ENCODE results near the gene CFAP43.
"Not testable (repeated sequence)": the region's sequence is repeated elsewhere in the genome, so short reads cannot be mapped to it uniquely, and the experiment has no call there.

Gene CFAP43

DNA sequence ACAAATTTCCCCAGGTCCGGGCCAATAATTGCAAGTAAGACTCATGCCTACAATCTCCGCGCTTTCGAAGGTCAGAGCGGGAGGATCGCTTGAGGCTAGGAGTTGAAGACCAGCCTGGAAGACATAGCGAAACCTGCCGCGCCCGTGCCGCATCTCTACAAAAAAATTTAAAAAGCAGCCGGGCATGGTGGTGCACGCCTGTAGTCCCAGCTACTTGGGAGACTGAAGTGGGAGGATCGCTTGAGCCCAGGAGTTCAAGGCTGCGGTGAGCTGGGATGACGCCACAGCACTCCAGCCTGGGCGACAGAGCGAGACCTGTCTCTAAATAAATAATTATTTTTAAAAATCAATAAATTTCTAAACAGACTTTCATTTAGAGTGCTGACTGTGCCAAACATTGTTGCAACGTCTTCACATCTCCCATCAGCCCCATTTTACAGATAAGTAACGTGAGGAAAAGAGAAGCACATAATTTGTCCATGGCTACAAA lies 494 bp upstream of the CFAP43 start:
- DNase-seq (ENCODE audit: low read depth in 2 of 2): no peak

DNA sequence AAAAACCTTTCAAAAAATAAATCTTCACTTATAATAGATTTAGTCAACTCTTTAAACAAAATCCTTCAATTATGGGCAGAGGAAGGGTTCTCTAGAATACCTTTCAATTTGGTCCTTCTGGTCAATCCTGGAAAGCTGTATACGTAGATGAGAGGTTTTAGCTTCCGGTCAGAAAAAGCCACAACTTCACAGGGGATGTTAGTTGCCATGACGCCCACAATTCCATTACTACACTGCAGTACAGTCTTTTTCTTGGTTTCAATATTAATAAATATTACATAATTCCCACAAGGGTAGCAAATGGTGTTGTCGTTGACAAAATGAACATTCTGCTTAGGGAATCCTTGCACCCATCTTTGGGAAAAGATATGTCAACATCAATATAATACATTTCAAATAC lies 1.7 kb downstream of the CFAP43 start:
- DNase-seq (ENCODE audit: low read depth in 2 of 2): no peak

DNA sequence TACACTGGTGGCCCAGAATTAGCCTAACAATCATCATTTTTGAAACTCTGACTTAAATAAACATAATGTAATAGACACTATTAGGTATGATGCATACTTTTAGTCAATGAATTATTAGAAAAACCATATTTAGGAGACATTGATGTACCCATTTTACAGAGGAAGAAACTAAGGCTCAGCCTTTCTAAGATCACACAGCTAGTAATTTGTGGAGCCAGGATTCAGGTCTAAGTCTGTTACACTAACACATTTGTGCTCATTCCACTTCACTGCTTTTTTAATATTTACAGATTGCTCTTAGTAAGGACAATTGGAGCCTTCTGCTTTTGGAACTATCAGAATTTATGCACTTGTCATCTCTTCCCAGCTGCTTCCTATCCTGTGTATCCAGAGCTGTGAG lies 8.9 kb downstream of the CFAP43 start:
- no peak for DNase-seq (ENCODE audit: low read depth in 2 of 2)

DNA sequence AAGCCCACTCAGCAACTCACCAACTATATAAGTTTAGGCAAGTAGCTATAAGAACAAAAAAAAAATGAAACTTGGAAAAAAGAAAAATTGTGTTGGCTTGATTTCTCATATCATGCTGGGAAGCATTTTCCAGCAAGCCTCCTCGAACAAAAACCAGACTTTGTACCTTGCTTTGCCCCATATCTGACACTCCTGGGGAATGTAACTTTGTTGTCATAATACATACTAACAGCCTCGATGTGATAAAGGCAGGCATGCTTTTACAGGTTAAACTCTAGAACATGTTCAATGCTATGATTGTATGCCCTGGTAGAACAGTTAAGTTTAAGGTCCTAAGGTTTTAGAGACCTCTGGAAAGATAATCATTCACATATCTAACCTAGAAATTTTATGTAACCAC lies 11.6 kb downstream of the CFAP43 start:
- DNase-seq (ENCODE audit: low read depth in 2 of 2): no peak

DNA sequence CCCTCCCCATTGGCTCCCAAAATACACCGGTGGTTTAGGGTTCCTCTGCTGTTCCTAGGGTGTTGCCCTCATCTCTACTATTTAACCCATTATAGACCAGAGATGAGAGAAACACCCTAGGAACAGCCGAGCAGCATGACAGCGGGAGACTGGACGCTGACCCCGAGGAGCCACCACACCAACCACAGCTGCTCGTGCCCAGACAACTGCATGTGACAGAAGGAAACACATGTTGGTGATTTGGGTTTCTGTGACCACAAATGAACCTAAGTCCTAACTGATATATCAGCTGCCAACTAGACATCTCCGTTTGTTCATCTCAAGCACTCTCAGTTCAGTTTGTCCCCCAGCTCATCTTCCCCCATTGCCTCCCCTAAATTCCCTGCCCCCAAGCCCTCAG lies 13.4 kb downstream of the CFAP43 start:
- no peak for DNase-seq (ENCODE audit: low read depth in 2 of 2)

DNA sequence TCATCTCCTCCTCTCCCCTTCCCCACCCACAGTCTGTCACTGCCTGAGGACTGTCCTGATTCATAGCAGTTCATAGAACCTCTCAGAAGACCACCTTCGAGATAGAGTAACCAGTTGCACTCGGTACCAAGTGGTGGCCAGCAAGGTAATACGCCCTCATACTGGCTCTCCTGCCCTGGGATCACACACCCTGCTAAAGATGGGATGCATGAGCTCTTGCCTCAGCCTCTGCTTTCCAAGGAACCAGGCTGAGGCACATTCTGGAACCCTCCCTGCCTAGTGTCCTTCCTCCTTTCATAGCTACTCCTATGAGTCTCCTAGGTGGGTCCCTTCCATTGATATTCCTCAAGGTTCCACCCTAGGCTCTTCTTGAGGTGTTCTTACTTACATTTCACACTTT lies 15.5 kb downstream of the CFAP43 start:
- DNase-seq (ENCODE audit: low read depth in 2 of 2): no peak

DNA sequence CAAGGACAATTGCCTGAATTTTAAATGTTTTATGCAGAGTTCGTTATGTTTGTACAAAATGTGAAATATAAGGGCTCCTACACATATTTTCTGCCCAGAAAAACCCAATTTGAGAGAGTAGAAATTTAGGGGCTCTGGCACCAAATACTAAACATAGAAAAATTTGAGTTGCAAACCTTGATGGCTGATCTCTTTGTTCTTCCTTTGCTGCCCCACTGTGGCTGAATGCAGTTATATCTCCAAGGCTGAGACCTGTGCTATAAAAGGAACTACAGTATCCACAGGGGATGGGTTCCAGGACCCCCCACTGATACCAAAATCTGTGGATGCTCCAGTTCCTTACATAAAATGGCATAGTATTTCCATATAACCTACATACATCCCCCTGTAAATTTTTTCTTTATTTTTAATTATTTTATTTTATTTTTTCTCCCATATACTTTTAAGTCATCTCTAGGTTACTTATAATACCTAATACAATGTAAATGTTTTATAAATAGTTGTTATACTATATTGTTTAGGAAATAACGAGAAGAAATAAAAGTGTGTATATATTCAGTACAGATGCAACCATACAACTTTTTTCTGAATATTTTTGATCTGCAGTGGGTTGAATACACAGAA lies 22.5 kb downstream of the CFAP43 start:
- DNase-seq (ENCODE audit: low read depth in 2 of 2): no peak

DNA sequence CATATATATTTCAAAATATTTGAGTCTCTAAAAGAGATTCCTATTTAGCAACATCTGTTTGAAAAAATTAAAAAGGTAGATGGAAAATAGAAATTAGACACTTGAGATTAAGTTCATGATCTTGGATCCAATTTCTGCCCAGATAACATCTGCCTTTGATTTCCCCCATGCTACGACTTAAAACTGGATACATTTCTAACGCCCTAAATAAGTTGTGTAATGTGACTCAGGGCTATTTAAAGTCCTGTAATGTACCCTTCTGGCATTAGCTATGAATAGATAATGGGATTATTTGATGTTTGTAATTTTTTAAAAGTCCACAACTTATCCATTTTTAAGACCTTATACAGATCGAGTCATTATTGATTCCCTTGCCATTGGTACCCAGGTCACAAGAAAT lies 23.4 kb downstream of the CFAP43 start:
- DNase-seq (ENCODE audit: low read depth in 2 of 2): no peak

DNA sequence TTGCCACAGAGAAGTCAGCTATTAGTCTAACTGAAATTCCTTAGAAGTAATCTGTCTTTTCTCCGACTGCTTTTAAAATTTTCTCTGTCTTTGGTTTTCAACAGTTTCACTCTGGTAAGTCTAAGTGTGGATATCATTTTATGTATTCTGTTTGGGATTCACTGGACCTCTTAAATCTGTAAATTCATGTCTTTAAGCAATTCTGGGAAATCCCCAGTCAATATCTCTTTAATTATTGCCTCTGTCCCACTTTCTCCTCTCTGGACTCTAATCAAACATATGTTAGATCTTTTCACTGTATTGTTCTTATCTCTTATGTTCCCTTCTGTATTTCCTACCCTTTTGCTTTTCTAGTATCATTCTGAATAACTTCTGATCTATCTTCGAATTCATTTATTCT lies 29.9 kb downstream of the CFAP43 start:
- DNase-seq (ENCODE audit: low read depth in 2 of 2): no peak

DNA sequence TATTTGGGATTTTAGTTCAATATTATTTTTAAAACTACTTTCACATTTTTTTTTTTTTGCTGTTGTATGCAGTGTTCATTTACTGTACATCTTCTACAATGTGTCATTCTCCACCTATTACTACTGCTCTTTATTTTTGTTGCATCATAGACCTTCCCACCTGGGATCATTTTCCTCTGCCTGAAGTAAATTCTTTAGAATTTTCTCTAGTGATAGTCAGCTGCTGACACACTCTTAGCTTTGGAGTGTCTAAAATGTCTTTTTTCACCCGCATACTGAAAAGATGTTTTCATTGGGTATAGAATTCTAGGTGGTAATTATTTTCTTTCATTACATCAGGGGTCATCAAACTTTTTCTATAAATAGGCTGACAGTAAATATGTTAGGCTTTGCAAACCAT lies 30.5 kb downstream of the CFAP43 start:
- DNase-seq (ENCODE audit: low read depth in 2 of 2): no peak

DNA sequence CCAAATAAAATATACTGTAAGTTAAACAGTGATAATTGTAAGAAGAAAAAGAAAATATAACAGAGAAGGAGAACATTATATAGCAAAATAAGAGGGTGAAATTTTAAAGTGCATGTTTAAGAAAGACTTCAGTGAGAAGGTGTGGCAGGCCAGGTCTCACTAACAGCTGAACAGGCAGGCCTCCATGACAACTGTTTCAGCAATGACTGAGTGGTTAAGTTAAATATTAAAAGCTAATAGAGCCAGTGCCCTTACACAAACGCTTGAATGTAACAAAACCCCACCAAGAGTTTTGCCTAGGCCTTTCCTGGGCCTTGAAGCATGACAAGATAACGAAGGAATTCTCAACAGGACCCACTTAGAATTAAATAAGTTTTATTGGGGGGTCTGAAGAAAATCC lies 32.6 kb downstream of the CFAP43 start:
- DNase-seq (ENCODE audit: low read depth in 2 of 2): no peak

DNA sequence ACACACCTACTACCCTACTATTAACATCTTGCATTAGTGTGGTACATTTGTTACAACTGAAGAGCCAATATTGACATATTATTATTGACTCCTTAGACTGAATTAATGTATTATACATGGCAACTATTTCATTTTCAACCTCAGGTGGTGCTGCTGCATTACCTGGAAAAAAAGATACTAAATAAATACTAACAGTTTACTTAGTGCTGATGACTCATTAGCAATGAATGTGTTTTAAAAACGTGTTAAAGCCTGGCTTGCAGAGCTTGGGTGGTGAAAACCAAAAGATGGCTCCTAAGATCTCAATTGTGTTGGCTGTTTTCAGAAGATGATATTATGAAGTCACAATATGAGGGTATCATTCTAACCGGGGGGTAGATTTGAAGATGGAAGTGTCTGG lies 34.8 kb downstream of the CFAP43 start:
- DNase-seq (ENCODE audit: low read depth in 2 of 2): no peak

DNA sequence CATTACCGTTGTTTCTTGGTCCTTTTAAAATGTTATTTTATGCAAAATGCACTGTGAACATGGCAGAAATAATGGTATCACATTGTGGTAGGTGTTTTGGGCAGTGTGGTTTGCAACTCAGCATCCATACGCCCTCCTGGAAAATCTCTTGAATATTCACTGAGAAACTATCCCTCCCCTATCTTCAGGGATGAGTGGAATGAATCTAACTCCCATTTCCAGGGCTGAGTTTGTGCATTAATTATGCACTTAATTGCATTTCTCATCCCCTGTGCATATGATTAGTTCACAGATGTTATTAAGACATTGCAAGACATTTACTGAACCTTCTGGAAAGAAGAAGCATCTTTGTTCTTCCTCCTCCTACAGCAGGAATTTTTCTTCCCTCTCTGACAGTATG lies 36.5 kb downstream of the CFAP43 start:
- DNase-seq (ENCODE audit: low read depth in 2 of 2): no peak

DNA sequence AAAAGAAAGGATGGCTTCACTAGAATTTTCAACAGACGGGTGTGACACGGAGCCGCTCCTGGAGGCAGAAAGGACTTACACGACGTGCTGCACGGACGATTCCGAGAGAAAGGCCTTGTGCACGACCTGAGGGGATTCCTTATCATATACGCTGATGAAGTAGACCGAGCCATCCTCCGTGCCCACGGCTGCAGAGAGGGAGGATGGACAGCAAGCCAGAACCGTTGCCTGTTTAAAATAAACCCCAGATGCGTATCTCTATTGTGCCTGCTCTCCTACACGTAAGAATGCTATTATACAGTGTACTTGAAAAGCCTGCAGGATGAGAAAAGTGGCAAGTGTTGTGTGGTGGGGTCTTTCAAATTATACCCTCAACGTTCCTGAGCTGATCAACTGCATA lies 38.4 kb downstream of the CFAP43 start:
- no peak for DNase-seq (ENCODE audit: low read depth in 2 of 2)

DNA sequence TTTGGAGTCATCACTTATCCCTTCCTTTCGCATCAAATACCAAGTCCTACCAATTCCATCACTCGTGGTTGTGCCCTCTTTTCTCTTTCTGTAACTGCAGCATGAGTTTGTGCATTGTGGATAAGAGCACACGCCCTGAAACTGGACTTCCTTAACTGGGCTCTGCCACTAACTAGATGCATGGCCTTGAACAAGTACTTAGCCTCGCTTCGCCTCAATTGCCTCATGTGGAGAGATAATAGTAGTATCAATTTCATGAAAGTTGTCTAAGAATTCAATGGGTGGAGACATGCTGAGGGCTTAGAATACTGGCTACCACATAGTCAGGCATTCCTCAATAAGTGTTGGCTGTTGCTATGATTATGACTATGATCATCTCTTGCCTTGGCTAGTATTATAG lies 41.5 kb downstream of the CFAP43 start:
- DNase-seq (ENCODE audit: low read depth in 2 of 2): no peak

DNA sequence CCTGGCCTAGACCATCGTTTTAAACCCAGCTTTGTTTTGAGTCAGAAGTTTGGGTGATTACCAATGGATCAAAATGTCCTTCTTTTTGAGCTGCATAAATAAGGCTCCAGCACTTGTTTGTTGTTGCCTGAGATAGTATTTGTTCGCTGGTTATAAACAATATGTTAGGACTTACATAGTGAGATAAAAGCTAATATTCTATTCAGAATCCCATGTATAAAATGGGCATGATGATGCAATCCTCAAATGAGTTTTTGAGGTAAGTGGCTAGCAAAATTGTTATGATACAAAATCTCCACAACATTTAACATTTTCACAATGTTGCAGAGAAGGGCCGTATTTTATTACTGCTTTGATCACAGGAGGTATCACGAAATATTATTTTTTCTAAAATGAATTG lies 48.5 kb downstream of the CFAP43 start:
- no peak for DNase-seq (ENCODE audit: low read depth in 2 of 2)

DNA sequence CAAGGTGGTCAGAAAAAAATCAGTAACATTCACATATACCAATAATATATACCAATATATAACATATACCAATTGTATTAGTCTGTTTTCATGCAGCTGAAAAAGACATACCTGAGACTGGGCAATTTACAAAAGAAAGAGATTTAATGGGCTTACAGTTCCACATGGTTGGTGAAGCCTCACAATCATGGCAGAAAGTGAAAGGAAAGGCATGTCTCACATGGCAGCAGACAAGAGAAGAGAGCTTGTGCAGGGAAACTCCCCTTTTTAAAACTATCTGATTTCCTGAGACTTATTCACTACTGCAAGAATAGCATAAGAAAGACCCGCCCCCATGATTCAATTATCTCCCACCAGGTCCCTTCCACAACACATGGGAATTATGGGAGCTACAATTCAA lies 58.0 kb downstream of the CFAP43 start:
- not testable (repeated sequence) for DNase-seq (ENCODE audit: low read depth in 2 of 2)

DNA sequence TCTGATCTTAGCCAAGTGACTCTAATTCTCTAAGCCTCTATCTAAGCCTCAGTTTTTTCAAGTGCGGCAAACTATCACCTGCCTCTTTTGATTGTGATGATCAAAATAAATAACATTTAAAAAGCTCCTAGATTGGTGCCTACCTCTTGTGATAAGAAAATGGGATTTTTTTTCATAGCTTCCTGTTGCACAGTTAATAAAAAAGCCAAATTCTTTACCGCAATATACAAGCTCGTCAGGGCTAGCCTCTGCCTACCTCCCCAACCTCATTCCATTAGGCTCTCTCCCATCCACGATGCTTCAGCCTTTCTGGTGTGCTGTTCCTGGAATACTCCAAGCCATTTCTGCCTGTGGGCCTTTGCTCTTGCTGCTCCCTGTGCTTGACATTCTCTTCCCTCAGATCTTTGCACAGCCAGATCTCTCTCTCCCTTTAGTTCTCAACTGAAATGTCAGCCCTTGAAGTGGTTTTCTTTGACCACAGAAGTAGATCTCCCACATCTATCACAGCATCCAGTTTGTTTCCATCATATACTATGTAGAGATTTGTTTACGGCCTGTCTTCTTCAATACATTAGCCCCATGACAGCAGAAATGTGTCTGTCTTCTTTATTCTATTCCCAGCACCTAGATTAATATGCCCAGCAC lies 61.4 kb downstream of the CFAP43 start:
- no peak for DNase-seq (ENCODE audit: low read depth in 2 of 2)

DNA sequence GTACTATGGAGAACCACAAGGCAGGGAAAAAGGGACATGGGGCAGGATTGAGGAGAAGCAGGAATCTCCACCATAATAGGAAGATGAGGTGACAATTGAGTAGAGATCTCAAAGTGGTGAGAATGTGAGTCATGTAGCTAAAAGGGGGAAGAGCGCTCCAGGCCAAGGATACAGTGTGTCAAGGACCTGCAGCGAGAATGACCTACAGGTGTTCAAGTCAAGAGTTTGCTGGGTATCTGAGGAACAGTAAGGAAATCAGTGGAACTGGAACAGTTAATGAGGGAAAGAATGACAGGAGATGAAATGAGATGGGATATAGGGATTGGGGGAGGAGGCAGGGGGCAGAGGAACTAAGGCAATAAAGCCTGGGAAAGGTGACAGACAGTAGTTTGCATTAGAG lies 76.6 kb downstream of the CFAP43 start:
- DNase-seq (ENCODE audit: low read depth in 2 of 2): no peak

DNA sequence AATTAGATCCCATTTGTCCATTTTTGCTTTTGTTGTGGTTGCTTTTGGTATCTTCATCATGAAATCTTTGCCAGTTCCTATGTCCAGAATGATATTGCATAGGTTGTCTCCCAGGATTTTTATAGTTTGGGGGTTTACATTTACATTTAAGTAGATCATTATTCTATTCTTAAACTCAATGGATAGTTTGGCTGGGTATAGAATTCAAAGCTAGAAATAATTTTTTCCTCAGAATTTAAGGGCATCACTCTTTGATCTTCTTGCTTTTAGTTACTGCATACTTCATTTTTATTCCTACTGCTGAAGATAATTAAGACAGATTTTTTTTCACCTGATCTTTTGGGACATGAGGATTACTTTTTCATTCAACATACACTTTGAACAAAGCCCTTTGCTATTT lies 80.4 kb downstream of the CFAP43 start:
- no peak for DNase-seq (ENCODE audit: low read depth in 2 of 2)

DNA sequence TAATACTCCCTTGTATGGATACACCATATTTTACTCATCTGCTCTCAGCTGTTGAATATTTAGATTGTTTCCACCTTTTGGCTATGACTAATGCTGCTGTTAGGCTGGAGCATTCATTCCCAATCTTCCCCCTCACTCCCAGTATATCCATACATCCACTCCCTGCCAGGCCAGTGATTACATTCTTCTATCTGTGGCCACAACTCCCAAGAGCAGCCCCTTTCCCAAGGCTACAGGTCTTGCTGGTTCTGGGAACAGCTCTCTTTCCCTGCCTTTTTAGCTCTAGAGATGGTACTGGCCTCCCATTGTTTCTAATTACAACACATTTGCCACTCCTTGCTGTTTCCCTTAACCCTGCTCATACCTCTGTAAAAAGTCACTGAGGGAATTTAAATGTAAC lies 82.0 kb downstream of the CFAP43 start:
- no peak for DNase-seq (ENCODE audit: low read depth in 2 of 2)

DNA sequence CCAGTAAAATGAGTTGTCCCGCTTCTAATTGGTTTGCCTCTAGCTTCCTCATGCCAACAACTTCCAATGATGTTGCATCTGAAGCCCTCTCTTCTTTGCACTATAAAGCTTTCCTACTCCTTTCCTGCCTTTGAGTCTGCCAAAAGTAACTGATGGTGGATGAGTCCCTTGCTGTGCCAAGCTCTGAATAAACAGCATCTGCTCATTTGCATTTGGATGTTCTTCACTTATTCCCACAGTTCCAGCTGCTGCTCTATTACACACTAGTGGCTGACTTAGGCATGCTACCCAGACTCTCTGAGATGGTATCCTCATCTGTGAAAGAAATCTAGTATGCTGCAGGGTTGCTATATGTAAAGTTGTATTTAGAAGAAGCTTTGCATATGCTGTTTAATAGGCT lies 85.3 kb downstream of the CFAP43 start:
- DNase-seq (ENCODE audit: low read depth in 2 of 2): no peak

DNA sequence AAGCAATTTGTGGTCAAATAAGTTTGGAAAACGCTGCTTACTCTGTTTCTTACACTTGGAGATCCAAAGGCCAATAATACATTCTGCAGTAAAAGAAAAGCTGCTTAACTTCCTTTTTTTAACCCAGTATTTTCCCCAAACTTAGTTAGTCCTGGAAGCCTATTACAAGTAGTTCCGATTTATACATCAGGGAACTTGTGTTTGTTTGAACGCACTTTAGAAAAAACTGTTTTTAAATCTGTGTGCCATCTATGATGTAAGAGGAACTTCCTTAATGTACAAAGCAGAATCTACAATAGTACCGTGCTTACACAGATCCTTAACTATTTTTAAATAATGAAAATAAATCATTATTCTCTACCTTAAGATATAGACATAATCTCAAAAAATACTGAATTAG lies 87.2 kb downstream of the CFAP43 start:
- no peak for DNase-seq (ENCODE audit: low read depth in 2 of 2)

DNA sequence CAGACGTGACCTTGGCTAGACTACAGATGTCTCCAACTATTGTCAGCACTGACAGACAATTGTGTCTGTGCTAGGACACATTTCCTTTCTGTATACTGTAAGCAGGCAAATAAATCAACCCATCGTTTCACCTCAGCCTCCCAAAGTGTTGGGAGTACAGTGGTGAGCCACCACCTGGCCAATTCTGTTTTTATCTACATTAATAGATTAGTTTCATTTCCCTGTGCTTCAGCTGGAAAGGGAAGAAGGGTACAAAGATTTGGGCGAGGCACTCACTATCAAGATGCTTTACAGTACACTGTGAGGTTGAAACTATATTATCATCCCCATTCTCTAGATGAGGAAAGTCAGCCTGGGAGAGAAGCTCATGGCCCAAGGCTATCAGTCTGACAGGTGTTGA lies 88.3 kb downstream of the CFAP43 start:
- no peak for DNase-seq (ENCODE audit: low read depth in 2 of 2)
